IMR-90 (cell line): ENCODE data around the gene LRRC26.

ENCODE experiments used
- MAZ ChIP-seq: IDR thresholded peaks from 2 replicates; pipeline ENCODE4 v1.6.1; 2012; ENCODE audit warnings: low read depth, mild to moderate bottlenecking, low read length, improper control_type of control experiment, moderate library complexity, borderline replicate concordance
- RAD21 ChIP-seq: IDR thresholded peaks from 2 replicates; pipeline ENCODE4 v1.6.1; 2012; ENCODE audit warnings: low read length, improper control_type of control experiment
- TF ChIP-seq, protein P1 (sequence below): conservative IDR thresholded peaks from 2 replicates; pipeline ENCODE4 v1.5.1; 2012; ENCODE audit warnings: mild to moderate bottlenecking, low read depth, low read length, improper control_type of control experiment

- TF ChIP-seq, protein P1, sequence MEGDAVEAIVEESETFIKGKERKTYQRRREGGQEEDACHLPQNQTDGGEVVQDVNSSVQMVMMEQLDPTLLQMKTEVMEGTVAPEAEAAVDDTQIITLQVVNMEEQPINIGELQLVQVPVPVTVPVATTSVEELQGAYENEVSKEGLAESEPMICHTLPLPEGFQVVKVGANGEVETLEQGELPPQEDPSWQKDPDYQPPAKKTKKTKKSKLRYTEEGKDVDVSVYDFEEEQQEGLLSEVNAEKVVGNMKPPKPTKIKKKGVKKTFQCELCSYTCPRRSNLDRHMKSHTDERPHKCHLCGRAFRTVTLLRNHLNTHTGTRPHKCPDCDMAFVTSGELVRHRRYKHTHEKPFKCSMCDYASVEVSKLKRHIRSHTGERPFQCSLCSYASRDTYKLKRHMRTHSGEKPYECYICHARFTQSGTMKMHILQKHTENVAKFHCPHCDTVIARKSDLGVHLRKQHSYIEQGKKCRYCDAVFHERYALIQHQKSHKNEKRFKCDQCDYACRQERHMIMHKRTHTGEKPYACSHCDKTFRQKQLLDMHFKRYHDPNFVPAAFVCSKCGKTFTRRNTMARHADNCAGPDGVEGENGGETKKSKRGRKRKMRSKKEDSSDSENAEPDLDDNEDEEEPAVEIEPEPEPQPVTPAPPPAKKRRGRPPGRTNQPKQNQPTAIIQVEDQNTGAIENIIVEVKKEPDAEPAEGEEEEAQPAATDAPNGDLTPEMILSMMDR, result no peak
- TF ChIP-seq RAD21, result no peak
- no peak for TF ChIP-seq MAZ
Observed at GRCh38 chr9:137147793-137148160, 22.1 kb downstream of the LRRC26 start.
